SK-MEL-5 (cell line): ENCODE measurements around the gene CPA5. TPM values are rescaled to one million over a fixed set of nuclear protein-coding genes. Genes with fewer than 3 reads are reported as not detected.
"Not testable (repeated sequence)": the region's sequence is repeated elsewhere in the genome, so short reads cannot be mapped to it uniquely, and the experiment has no call there.

Experiments
- DNase-seq: peaks from one replicate; pipeline ENCODE4 v3.0.0-alpha.2; 2016; ENCODE audit warnings: low read depth, low spot score
- in situ Hi-C: cut with HindIII; loops from 2 replicates; pipeline ENCODE4 v1.10.0; 2016; ENCODE audit warnings: low sequenced_read_pairs, high pct_unique_total_duplicates, low pct_unique_long_range_greater_than_20kb
- total RNA-seq: library from RNA; depleted of rRNA; stranded (reverse); fragments of >200 nt; shearing (Covaris generic); gene quantifications from 2 replicates; pipeline ENCODE4 v1.2.3, GENCODE V29; 2014

CPA5 gene
- total RNA-seq, 1 experiment from 2014 or later: not detected

GRCh38 chr7:130367836-130368746 is 23.5 kb downstream of the CPA5 start:
- DNase-seq: no peak
- in situ Hi-C loops: no loop called here

DNA sequence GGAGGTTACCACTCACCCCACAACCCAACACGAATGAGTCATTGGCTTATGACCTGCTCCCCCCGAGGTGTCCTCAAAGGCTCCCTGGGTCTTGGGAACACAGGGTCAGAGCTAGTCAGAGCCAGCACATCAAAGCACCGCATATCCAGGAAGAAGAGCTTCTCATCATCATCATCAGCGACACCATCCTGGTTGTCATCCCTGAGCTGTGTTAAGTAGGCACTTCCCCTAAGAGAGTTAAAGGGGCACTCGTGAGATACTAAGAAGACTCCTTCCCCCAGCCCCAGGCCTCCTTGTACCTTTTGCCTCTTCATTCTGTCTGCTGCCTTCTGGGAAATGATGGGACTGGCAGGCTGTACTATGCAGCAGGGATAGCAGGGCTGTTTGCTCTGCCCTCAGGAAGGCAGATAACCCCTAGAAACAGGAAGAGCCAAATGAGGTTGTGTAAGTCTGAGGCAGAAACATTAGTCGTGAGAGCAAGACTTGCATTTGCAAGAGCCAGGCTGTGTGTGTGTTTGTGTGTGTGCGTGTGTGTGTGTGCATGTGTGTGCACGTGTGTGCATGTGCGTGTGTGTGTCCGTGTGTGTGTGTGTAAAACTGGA is 24.6 kb downstream of the CPA5 start:
- no peak for DNase-seq

DNA sequence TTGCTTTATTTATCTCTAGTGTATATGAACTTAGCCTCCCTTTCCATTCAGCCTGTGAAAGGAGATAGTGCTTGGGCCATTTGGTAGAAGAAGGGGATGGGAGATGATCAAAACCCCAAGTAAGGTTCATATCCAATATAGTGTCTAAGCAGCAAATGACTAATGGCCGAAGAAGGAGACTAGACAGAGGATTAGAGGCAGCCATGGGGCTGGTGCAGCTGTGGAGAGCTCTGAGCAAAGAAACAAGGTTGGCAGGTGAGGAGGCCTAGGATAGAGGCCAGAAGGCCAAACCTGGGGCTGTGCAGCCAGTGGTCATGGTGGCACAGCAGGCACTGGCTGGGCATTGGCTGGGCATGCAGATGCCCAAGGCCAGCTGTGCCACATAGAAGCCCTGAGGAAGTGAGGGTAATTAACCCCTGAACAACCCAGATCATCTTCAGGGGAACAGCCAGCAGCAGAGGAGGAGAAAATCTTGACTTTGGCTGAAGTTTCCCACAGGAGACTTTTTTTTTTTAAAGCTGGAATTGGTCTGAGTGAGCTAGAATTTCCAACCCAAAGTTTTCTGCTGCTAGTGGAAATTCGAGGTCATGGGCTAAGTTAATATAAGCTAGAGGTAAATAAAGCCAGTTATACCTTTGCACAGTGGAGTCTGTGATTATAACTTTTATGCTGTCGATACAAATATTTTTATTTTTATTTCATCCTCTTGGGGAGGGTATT is 25.4 kb downstream of the CPA5 start:
- DNase-seq: no peak
- in situ Hi-C loops: no loop called here

More for the DNA sequence above, 24.6 kb downstream of the CPA5 start:
- in situ Hi-C loops: no loop called here

DNA sequence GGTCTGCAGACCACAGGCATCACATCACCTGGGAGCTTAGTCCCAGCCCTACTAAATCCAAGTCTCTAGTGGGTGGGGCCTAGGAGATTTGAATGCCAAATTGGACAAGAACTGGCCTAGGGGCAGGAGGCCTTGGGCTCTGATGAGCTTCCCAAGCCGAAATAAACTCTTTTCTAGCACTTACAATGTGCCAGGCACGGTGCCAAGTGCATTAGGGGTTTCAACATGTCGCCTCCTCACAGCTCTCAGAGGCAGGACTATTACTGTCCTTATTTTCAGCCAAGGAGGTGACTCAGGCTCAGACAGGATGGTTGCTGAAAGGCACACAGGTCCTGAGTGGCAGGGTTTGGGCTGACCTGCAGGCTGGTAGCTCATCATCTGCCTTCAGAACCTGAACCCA is 26.4 kb downstream of the CPA5 start:
- no peak for DNase-seq
- in situ Hi-C loops: no loop called here

DNA sequence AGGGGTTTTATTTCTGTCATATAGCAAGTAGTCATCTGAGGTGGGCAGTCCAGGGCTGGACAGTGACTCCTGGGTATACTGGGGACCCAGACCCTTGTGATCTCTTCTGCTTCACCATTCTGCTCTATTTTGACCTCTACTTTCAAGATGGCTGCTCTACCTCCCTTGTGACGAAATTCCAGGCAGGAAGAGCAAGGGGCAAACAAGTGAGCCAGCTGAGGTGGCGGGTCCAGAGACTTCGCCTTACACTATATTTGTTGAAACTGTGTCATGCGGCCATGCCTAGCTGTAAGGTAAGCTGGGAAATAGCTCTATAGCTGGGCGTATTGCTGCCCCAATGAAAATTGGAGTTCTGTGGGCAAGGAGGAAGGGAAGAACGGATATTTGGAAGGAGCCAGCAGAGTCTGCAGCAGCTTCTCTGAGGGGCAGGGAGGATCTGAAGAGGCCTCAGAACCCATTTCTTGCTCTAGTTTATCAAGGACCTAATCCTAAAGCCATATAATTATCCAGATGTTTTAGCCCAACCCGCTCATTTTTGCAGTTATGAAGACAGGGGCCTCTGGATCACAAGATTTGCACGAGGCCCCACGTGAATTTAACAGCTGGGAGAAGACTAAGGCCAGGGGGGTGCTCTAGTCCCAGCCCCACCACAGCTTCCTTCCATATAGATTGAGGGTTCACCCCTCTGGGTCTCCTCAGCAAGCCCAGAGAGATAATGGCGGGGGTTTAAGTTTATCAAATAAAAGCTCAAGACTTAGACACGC is 28.0 kb downstream of the CPA5 start:
- no peak for DNase-seq
- in situ Hi-C loops: no loop called here

- DNase-seq: no peak
- in situ Hi-C loops: no loop called here
These were observed 29.9 kb downstream of the CPA5 start for GRCh38 chr7:130374507-130374906.

DNA sequence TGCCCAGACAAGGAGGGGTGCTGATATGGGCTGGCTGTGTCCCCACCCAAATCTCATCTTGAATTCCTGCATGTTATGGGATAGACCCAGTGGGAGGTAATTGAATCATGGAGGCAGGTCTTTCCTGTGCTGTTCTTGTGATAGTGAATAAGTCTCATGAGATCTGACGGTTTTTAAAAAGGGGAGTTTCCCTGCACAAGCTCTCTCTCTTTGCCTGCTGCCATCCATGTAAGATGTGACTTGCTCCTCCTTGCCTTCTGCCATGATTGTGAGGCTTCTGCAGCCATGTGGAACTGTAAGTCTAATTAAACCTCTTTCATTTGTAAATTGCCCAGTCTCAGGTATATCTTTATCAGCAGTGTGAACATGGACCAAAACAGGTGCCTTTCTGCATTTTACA is 31.8 kb downstream of the CPA5 start:
- in situ Hi-C loops, DNase-seq: not testable (repeated sequence)

GRCh38 chr7:130377178-130377577 is 32.6 kb downstream of the CPA5 start:
- in situ Hi-C loops: no loop called here
- no peak for DNase-seq

- DNase-seq: no peak
- in situ Hi-C loops: no loop called here
These were observed 34.4 kb downstream of the CPA5 start for GRCh38 chr7:130379019-130379418.

- in situ Hi-C loops: no loop called here
- no peak for DNase-seq
These were observed 34.9 kb downstream of the CPA5 start for GRCh38 chr7:130379532-130379920.

- DNase-seq: no peak
- in situ Hi-C loops: no loop called here
These were observed 35.6 kb downstream of the CPA5 start, which contains the start of gene CPA1 for GRCh38 chr7:130379921-130380860. TSS of gene CPA1 (plus strand) at chr7:130380494. CDS start at chr7:130380521, 27 bp downstream.

GRCh38 chr7:130380861-130381455 is 36.3 kb downstream of the CPA5 start:
- in situ Hi-C loops: no loop called here
- no peak for DNase-seq

GRCh38 chr7:130381468-130382312 is 37.1 kb downstream of the CPA5 start:
- in situ Hi-C loops: no loop called here
- no peak for DNase-seq

DNA sequence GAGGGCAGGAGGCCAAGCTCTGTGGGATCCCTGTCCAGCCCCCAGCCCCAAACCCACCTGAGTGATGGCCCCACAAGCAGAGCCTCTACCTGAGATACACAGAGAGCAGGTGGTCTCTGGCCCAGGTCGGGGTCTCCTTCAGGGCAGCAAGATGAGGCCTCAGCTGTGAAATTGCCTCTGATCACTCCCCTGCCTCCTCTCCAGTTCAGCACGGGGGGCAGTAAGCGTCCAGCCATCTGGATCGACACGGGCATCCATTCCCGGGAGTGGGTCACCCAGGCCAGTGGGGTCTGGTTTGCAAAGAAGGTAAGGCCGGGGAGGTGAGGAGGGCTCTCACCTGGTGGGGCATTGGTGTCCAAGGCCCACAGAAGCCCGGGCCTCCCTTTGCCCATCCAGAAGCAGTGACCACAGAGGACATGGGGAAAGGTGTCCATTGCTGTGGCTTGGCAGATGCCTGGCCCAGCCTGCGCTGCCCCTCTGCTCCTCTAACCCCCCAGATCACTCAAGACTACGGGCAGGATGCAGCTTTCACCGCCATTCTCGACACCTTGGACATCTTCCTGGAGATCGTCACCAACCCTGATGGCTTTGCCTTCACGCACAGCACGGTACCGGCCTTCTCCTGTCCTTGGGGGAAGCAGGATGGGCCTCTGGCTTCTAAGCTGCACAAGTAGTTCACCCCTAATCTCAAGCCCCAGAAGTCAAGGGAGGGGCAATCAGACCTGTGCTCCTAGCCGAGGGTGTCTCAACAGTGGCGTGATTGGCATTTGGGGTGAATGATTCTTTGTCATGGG is 38.8 kb downstream of the CPA5 start:
- DNase-seq: no peak
- in situ Hi-C loops: no loop called here

DNA sequence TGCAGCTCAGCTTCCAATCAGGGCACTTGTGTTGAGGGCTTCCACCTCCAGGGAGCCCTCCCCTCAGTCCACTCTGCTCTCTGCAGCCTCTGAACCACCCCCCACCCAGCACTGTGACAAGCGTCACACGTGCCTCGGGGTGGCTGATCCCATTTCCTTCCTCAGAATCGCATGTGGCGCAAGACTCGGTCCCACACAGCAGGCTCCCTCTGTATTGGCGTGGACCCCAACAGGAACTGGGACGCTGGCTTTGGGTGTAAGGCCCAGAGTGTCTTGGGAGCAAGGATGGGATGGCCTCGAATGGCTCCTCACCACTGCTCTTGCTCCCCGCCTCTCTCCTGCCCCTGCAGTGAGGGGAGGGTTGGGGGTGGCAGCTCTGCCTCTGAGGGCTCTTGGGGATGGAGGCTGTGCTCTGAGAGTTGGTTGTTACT is 39.8 kb downstream of the CPA5 start:
- in situ Hi-C loops: no loop called here
- no peak for DNase-seq
